Lung (tissue), 12 donors: ENCODE results near the gene PLCD1. TPM values are rescaled to one million over a fixed set of nuclear protein-coding genes. Genes with fewer than 3 reads are reported as not detected.

Source experiments
- ATAC-seq: fragments of 200-7000 bp; cut with Tn5 transposase; one replicate; pipeline ENCODE4 v1.9.1; 2020; ENCODE audit warnings: moderate number of reproducible peaks; ENCODE audit not compliant: insufficient read depth, low FRiP score
- DNase-seq, 3 donors: peaks; one replicate each; pipeline ENCODE4 v3.0.0-alpha.2; 2013 to 2017
- H3K27ac ChIP-seq, 2 donors: one replicate each; pipeline ENCODE4 v1.5.1; 2013; ENCODE audit warnings: mild to moderate bottlenecking in 2 of 2, moderate library complexity in 2 of 2, control low read depth in 1 of 2, inconsistent platforms in 1 of 2, low read depth in 1 of 2, low read length in 1 of 2
- H3K27me3 ChIP-seq, 3 donors: one replicate each; pipeline ENCODE4 v1.5.1; 2013; ENCODE audit warnings: low read length in 2 of 3; ENCODE audit not compliant: control insufficient read depth in 3 of 3, insufficient read depth in 3 of 3
- H3K36me3 ChIP-seq, 4 donors: one replicate each; pipeline ENCODE4 v1.5.1; 2013; ENCODE audit warnings: low read length in 4 of 4, mild to moderate bottlenecking in 1 of 4, moderate library complexity in 1 of 4; ENCODE audit not compliant: control insufficient read depth in 4 of 4, insufficient read depth in 4 of 4
- H3K4me1 ChIP-seq, 5 donors: one replicate each; pipeline ENCODE4 v1.5.1; 2013; ENCODE audit warnings: low read length in 5 of 5, mild to moderate bottlenecking in 2 of 5, moderate library complexity in 1 of 5; ENCODE audit not compliant: control insufficient read depth in 5 of 5, insufficient read depth in 5 of 5
- H3K4me3 ChIP-seq: one replicate; pipeline ENCODE4 v1.5.1; 2013; ENCODE audit warnings: mild to moderate bottlenecking, control low read depth, moderate library complexity
- H3K9ac ChIP-seq, 2 donors: one replicate each; pipeline ENCODE4 v1.5.1; 2013; ENCODE audit warnings: low read length in 2 of 2, control low read depth in 1 of 2; ENCODE audit not compliant: insufficient read depth in 1 of 2
- H3K9me3 ChIP-seq, 4 donors: one replicate each; pipeline ENCODE4 v1.5.1; 2013; ENCODE audit warnings: low read length in 3 of 4, mild to moderate bottlenecking in 1 of 4, moderate library complexity in 1 of 4; ENCODE audit not compliant: control insufficient read depth in 4 of 4, insufficient read depth in 3 of 4
- WGBS, 2 donors: extraction: QIAGEN DNeasy Blood & Tissue Kit; methylation state at CpG; one replicate each; pipeline ENCODE4 v1.1.7; 2013; 5-methylcytosine and 5-hydroxymethylcytosine counted together
- polyA plus RNA-seq, 2 donors: library from polyadenylated mRNA; stranded (reverse); fragments of 200-250 nt; gene quantifications; one replicate each; pipeline ENCODE4 v1.2.1, GENCODE V29; 2013
- total RNA-seq, 2 donors: library from RNA; depleted of rRNA in 1 of 2; stranded (reverse); fragments of >200 nt in 1 of 2; gene quantifications; one replicate each; pipeline ENCODE4 v1.2.1, GENCODE V29; 2014 to 2021
- TF ChIP-seq, protein P1 (sequence below): IDR thresholded peaks from 2 replicates; pipeline ENCODE4 v1.5.1; 2012; ENCODE audit warnings: mild to moderate bottlenecking; ENCODE audit errors: control extremely low read depth, extremely low read depth
- donor health status: control.
- donor health status: control.
- donor health status: Bipolar disorder and iron deficiency.
- donor health status: healthy.
- donor health status: DM: yes; HTN: yes; CAD: no.

The PLCD1 gene
- total and polyA plus RNA-seq, 4 donors: 16.9 to 55.3 (median 21.3) TPM

DNA sequence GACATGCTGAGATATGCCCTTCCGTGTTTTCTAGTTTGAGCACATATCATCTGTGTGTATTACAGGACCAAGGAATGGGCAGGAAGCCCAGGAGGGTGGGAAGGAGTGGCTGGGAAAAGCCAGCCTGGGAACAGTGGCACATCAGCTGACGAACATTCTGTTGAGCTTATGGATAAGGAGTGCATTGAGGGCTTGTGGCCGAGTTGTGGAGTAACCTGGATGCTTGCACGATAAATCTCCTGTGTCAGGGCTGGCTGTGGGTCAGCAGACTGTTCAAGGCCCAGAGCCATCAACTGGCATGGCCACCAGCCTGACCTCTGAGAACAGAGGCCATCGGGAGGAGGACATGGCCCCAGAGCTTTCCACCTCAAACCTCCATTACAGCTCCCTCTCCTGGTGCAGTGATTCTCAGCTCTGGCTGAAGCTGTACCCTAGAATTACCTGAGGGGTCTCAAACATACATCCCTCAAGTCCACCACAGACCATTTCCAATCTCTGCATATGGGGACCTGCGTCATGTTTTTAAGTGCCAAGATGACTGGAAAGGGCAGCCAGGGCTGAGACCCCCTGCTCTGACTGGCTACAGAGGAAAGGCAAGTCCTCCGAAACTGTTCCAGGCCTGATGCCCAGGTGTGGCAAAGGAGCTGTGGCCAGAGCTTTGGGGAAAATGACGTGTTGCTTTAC, 43.7 kb downstream of the PLCD1 start:
- ATAC-seq: peak; percentile 15
- Histone ChIP-seq H3K9ac (no peak overlapping the region), H3K27ac (peak overlapping the region in 1 of 2 donors; percentile 58), H3K36me3 (peaks cover 0 to 20% (median 10%) of the 10 kb centered on the region in 4 donors), H3K27me3 (no peaks in the 10 kb centered on the region), H3K4me1 (peaks cover 0 to 18% (median 8%) of the 10 kb centered on the region in 5 donors), H3K4me3 (no peak overlapping the region), H3K9me3 (no peaks in the 10 kb centered on the region)
- WGBS, 2 donors: 73 to 83% methylated on average over 8 of the region's 8 CpGs
- TF ChIP-seq, protein P1, sequence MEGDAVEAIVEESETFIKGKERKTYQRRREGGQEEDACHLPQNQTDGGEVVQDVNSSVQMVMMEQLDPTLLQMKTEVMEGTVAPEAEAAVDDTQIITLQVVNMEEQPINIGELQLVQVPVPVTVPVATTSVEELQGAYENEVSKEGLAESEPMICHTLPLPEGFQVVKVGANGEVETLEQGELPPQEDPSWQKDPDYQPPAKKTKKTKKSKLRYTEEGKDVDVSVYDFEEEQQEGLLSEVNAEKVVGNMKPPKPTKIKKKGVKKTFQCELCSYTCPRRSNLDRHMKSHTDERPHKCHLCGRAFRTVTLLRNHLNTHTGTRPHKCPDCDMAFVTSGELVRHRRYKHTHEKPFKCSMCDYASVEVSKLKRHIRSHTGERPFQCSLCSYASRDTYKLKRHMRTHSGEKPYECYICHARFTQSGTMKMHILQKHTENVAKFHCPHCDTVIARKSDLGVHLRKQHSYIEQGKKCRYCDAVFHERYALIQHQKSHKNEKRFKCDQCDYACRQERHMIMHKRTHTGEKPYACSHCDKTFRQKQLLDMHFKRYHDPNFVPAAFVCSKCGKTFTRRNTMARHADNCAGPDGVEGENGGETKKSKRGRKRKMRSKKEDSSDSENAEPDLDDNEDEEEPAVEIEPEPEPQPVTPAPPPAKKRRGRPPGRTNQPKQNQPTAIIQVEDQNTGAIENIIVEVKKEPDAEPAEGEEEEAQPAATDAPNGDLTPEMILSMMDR: no peak
- peak in 2 of 3 donors; percentile 35 to 57 for DNase-seq

DNA sequence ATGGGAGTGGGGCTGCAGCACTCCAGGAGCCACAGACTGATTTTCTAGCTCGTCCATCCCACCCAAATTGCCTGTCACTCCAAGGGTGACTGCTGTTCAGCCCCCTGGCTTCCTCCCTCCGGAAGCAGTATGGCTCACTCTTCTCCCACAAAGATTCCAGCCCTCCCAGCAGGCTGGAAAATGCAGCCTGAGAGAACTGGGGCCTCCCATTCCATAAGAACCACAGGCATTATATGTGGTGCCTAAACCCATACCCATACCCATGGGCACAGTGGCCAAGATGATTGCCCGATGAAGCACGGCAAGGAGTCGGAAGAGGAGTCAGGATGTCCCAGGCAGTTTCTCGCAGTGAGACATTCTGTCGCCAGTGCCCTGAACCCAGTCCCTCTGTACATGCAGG, 44.8 kb downstream of the PLCD1 start:
- Histone ChIP-seq H3K9me3 (no peaks in the 10 kb centered on the region), H3K9ac (no peak overlapping the region), H3K27ac (no peak overlapping the region), H3K27me3 (no peaks in the 10 kb centered on the region), H3K4me3 (no peak overlapping the region), H3K36me3 (peaks cover 0 to 23% (median 15%) of the 10 kb centered on the region in 4 donors), H3K4me1 (peaks cover 0 to 11% (median 8%) of the 10 kb centered on the region in 5 donors)
- no peak for ATAC-seq
- DNase-seq: peak in 1 of 3 donors; percentile 10
- WGBS, 2 donors: 84 to 92% methylated on average over 7 of the region's 7 CpGs
- TF ChIP-seq, protein P1: no peak

DNA sequence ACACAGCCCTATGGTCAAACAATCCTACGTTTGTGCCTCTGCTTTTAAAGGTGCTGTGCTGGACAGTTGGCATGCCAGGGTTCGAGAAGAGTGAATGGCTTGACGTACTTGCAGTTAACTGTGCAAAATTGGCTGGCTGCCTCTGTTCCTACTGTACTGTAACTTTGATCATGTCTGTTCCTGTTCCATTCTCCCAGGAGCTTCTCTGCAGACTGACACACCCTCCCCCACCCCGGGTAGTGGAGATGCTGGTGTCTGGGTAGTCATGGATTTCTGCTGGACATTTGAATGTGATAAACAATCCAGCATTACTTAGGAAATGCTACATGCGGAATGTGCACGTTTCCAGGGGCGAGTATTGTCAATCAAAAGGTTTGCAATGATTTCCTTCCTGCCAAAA, 45.4 kb downstream of the PLCD1 start:
- peaks cover 0 to 11% (median 8%) of the 10 kb centered on the region in 5 donors for H3K4me1 ChIP-seq
- H3K4me3 ChIP-seq: no peak overlapping the region
- TF ChIP-seq, protein P1: no peak
- H3K27ac ChIP-seq: no peak overlapping the region
- peaks cover 0 to 23% (median 15%) of the 10 kb centered on the region in 4 donors for H3K36me3 ChIP-seq
- H3K9me3 ChIP-seq: no peaks in the 10 kb centered on the region
- H3K9ac ChIP-seq: no peak overlapping the region
- ATAC-seq: no peak
- 42 to 64% methylated on average over 7 of the region's 7 CpGs for WGBS, 2 donors
- DNase-seq: peak in 1 of 3 donors; percentile 7
- no peaks in the 10 kb centered on the region for H3K27me3 ChIP-seq
